ENCODE data around the gene TCERG1L. TPM values are rescaled to one million over a fixed set of nuclear protein-coding genes. Genes with fewer than 3 reads are reported as not detected.

TCERG1L gene
- total and polyA plus RNA-seq, 9 of the 15 experiments (the other 6 are each of a cell fraction or from before 2014, with no cell fraction given): not detected

- CTCF ChIA-PET (ENCODE audit: low intra/inter-chr PET ratio): no interaction called here
- FAIRE-seq (no peak), ATAC-seq (no peak), DNase-seq (ENCODE audit: extremely low read depth in 1 of 4, low spot score in 3 of 4) (no peak)
- TF ChIP-seq PHF20 (IDR thresholded peaks at IDR 0.05; ENCODE audit: partially characterized antibody) (no peak), ZBTB17 (CRISPR knock-in tag; IDR thresholded peaks at IDR 0.05) (no peak), JUNB (CRISPR knock-in tag; conservative IDR thresholded peaks at IDR 0.05) (no peak), ZC3H8 (IDR thresholded peaks at IDR 0.05) (no peak), XRCC5 (IDR thresholded peaks at IDR 0.05; ENCODE audit: low read depth, low read length) (no peak), RBM34 (IDR thresholded peaks at IDR 0.05; ENCODE audit: borderline replicate concordance, insufficient read depth, low read length) (no peak), FOXJ3 (CRISPR knock-in tag; IDR thresholded peaks at IDR 0.05) (no peak), CHCHD3 (CRISPR knock-in tag; IDR thresholded peaks at IDR 0.05) (no peak), SAFB2 (IDR thresholded peaks at IDR 0.05; ENCODE audit: borderline replicate concordance, low read depth, low read length, severe bottlenecking) (no peak), FUS (optimal IDR thresholded peaks at IDR 0.05; ENCODE audit: low read depth, low read length) (no peak), TEAD1 (CRISPR knock-in tag; IDR thresholded peaks at IDR 0.05) (no peak), BRD9 (IDR thresholded peaks at IDR 0.05; ENCODE audit: low read depth, partially characterized antibody) (no peak)
- Histone ChIP-seq H3K27me3 (ENCODE audit: control insufficient read depth in 2 of 2, insufficient read depth in 2 of 2, low read length in 2 of 2) (peaks cover 0 to 4% of the 10 kb centered on the region in 2 experiments; a peak in 1 of 5 replicates), H4K20me1 (replicated peaks; ENCODE audit: control insufficient read depth, insufficient read depth, low read length) (no peaks in the 10 kb centered on the region), H3K4me2 (ENCODE audit: insufficient read depth, low read length) (no peak overlapping the region), H3K9me3 (replicated peaks; ENCODE audit: control insufficient read depth, insufficient read depth, low read depth, low read length) (no peaks in the 10 kb centered on the region), H3K36me3 (ENCODE audit: control insufficient read depth, insufficient read depth, low read length) (no peaks in the 10 kb centered on the region), H3K79me2 (ENCODE audit: control insufficient read depth, insufficient read depth, low read length) (no peaks in the 10 kb centered on the region), H3K27ac (ENCODE audit: extremely low read depth, low read depth, low read length) (no peak overlapping the region), H3K4me1 (replicated peaks in 1 of 2; ENCODE audit: control insufficient read depth in 2 of 2, insufficient read depth in 2 of 2, low read length in 2 of 2) (no peaks in the 10 kb centered on the region), H3K9ac (ENCODE audit: insufficient read depth in 1 of 2, low read depth in 2 of 2, low read length in 2 of 2) (no peak overlapping the region), H3K4me3 (no peak overlapping the region), H2AFZ (ENCODE audit: low read depth, low read length) (no peak overlapping the region), H3K9me1 (ENCODE audit: control insufficient read depth, insufficient read depth, low read length) (no peaks in the 10 kb centered on the region)
- in situ Hi-C loops (cut with MboI) (no loop called here), intact Hi-C loops (cut with micrococcal nuclease) (no loop called here)
- WGBS (ENCODE audit: insufficient coverage, low coverage, missing lambda C conversion rate): 1% methylated on average over 12 of the region's 12 CpGs
- POLR2A ChIA-PET: interaction anchor here (0.7 kb wide), 1 partner anchor 630 kb away, joined by 3 read pairs; no protein-coding TSS in a partner anchor
- no TSS peak for BruUV-seq (replicated peaks)
Measured at GRCh38 chr10:131186547-131187253, 124.8 kb downstream of the TCERG1L start.
